Measurements from ENCODE around the gene RBM19. TPM values are rescaled to one million over a fixed set of nuclear protein-coding genes. Genes with fewer than 3 reads are reported as not detected.

The RBM19 gene
- total RNA-seq, 2 donors from 2014 or later: 38.6 to 43.1 TPM

DNA sequence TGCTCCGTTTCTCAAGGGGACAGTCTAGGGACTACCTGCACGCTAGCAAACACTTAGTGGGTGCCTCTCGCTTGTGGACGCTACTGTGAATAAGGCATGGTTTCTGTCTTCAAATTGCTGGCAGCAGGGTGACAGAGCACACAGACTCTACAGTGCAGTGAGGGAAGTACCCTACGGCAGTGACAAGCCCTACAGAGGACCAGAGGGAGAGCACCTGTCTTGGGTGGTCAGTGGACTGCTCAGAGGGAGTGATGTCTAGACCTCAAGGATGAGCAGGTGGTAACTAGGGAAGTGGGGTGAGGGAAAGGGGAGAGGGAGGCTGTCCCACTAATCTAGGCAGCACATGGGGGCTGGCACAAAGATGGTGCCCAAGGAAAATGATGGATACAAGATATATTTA lies 160.5 kb downstream of the RBM19 start:
- H3K36me3 Mint-ChIP-seq (ENCODE audit: low read depth): peaks cover 4% of the 10 kb centered on the region
- H3K4me1 Mint-ChIP-seq: no peaks in the 10 kb centered on the region
- no peaks in the 10 kb centered on the region for H3K9me3 ChIP-seq (ENCODE audit: control insufficient read depth, low read length)
- no peaks in the 10 kb centered on the region for H3K4me1 ChIP-seq (ENCODE audit: control insufficient read depth, insufficient read depth, low read length)
- H3K4me3 ChIP-seq (ENCODE audit: low read length): no peak overlapping the region
- H3K4me3 Mint-ChIP-seq: no peak overlapping the region
- no peaks in the 10 kb centered on the region for H3K9me3 Mint-ChIP-seq
- H3K27ac Mint-ChIP-seq: no peak overlapping the region
- H3K27me3 ChIP-seq (ENCODE audit: control insufficient read depth, insufficient read depth, low read length, poor library complexity, severe bottlenecking): no peaks in the 10 kb centered on the region
- DNase-seq: no peak
- no peak overlapping the region for H3K27ac ChIP-seq (ENCODE audit: low read depth, low read length)
- H3K27me3 Mint-ChIP-seq (ENCODE audit: insufficient read depth): peaks cover 1% of the 10 kb centered on the region
- TF ChIP-seq CTCF (conservative IDR thresholded peaks at IDR 0.05): no peak
- 91 to 94% methylated on average over 5 of the region's 5 CpGs for WGBS, 2 experiments (ENCODE audit: insufficient coverage in 1 of 2, insufficient read length in 1 of 2)
- no peaks in the 10 kb centered on the region for H3K36me3 ChIP-seq (ENCODE audit: control insufficient read depth, insufficient read depth, low read length)
- H3K9ac ChIP-seq (ENCODE audit: extremely low read depth, low read length, poor library complexity, severe bottlenecking): no peak overlapping the region

GRCh38 chr12:113804961-113805600 lies 161.0 kb downstream of the RBM19 start:
- Histone ChIP-seq H3K4me3 (ENCODE audit: low read length) (no peak overlapping the region), H3K9me3 (ENCODE audit: control insufficient read depth, low read length) (no peaks in the 10 kb centered on the region), H3K27ac (ENCODE audit: low read depth, low read length) (no peak overlapping the region), H3K27me3 (ENCODE audit: control insufficient read depth, insufficient read depth, low read length, poor library complexity, severe bottlenecking) (no peaks in the 10 kb centered on the region), H3K36me3 (ENCODE audit: control insufficient read depth, insufficient read depth, low read length) (no peaks in the 10 kb centered on the region), H3K9ac (ENCODE audit: extremely low read depth, low read length, poor library complexity, severe bottlenecking) (no peak overlapping the region), H3K4me1 (ENCODE audit: control insufficient read depth, insufficient read depth, low read length) (no peaks in the 10 kb centered on the region)
- 90 to 92% methylated on average over 9 to 16 of the region's 16 CpGs for WGBS, 2 experiments (ENCODE audit: insufficient coverage in 1 of 2, insufficient read length in 1 of 2)
- no peak for TF ChIP-seq CTCF (conservative IDR thresholded peaks at IDR 0.05)
- no peak overlapping the region for H3K4me3 Mint-ChIP-seq
- H3K27me3 Mint-ChIP-seq (ENCODE audit: insufficient read depth): peaks cover 1% of the 10 kb centered on the region
- H3K36me3 Mint-ChIP-seq (ENCODE audit: low read depth): peaks cover 4% of the 10 kb centered on the region
- H3K27ac Mint-ChIP-seq: no peak overlapping the region
- no peaks in the 10 kb centered on the region for H3K4me1 Mint-ChIP-seq
- H3K9me3 Mint-ChIP-seq: no peaks in the 10 kb centered on the region
- no peak for DNase-seq

DNA sequence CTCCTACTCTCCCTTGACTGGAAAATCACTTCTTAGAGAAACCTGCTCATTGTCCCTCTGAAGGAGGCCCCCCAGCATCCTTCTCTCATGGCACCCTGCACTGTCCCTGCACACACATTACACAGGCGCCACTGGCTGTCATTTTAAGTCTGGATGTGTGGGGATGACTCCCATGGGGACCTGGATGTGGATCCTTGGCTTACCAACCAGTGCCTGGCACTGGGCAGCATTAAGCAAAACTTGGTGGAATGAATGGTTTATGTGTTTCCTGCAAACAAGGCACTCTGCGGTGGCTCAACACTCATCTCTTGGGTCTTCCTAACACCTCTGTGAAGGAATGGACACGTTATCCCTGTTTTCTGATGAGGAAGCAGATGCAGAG lies 162.4 kb downstream of the RBM19 start:
- Histone ChIP-seq H3K36me3 (ENCODE audit: control insufficient read depth, insufficient read depth, low read length) (no peaks in the 10 kb centered on the region), H3K9ac (ENCODE audit: extremely low read depth, low read length, poor library complexity, severe bottlenecking) (no peak overlapping the region), H3K27ac (ENCODE audit: low read depth, low read length) (no peak overlapping the region), H3K4me3 (ENCODE audit: low read length) (no peak overlapping the region), H3K4me1 (ENCODE audit: control insufficient read depth, insufficient read depth, low read length) (no peaks in the 10 kb centered on the region), H3K9me3 (ENCODE audit: control insufficient read depth, low read length) (no peaks in the 10 kb centered on the region), H3K27me3 (ENCODE audit: control insufficient read depth, insufficient read depth, low read length, poor library complexity, severe bottlenecking) (no peaks in the 10 kb centered on the region)
- Mint-ChIP-seq H3K36me3 (ENCODE audit: low read depth) (peaks cover 4% of the 10 kb centered on the region), H3K4me1 (no peaks in the 10 kb centered on the region), H3K9me3 (no peaks in the 10 kb centered on the region), H3K4me3 (no peak overlapping the region), H3K27me3 (ENCODE audit: insufficient read depth) (peaks cover 1% of the 10 kb centered on the region), H3K27ac (no peak overlapping the region)
- TF ChIP-seq CTCF (conservative IDR thresholded peaks at IDR 0.05): no peak
- WGBS, 2 experiments (ENCODE audit: insufficient coverage in 1 of 2, insufficient read length in 1 of 2): 92 to 96% methylated on average over 2 to 3 of the region's 3 CpGs
- no peak for DNase-seq
